GM21737 (cell line): Measurements from ENCODE around the gene BBIP1.
"Not testable (repeated sequence)": the region's sequence is repeated elsewhere in the genome, so short reads cannot be mapped to it uniquely, and the experiment has no call there.

Experiments used
- ATAC-seq: cut with Tn5 transposase; IDR thresholded peaks from one replicate; pipeline ENCODE4 v1.9.1; 2021; ENCODE audit warnings: mild to moderate bottlenecking, moderate library complexity; ENCODE audit not compliant: unreplicated experiment

BBIP1 gene

GRCh38 chr10:110923856-110924493 is 5.0 kb upstream of the BBIP1 start:
- no peak for ATAC-seq

DNA sequence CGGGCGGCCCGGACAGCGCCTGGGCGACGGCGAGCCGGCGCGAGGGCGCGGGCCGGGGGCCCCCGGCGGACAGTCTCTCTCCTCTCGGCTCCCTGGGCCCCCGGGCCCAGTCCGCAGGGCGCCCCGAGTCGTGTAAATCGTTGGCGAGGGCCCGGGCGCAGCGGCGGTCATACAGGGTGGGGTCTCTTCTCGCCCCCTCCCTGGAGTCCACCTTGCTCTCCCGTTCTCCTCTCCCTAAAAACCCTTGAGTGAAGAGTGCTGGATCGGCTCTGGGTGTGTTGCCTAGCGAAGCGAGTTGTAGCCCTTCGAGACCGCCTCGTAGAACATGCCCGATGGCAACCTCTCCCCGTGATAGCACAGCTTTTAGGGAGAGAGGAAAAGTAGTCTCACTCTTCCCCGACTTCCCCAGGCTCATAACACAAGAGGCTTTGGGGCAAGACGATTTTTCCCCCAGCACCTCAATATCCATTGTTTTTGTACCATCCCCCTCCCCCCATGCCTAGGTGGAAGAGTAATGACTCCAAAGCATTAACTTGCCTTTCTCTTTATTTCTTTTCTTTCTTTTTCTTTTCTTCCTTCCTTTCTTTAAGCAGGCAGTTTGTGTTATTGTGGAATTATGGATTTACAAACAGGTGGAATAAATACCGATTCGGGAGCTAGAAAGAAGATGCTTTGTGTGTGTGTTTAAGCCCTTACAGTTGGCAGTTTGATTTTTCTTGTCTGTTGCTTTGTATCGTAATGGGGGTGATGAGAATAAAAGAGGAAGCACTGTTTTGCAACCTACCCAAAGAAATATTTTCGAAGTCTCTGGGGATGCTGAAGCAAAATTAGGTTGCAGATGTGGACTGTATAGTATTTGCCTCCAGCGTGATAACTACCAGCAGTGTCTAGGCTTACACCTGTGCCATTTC is 1.2 kb upstream of the BBIP1 start:
- peak; percentile 22 for ATAC-seq

DNA sequence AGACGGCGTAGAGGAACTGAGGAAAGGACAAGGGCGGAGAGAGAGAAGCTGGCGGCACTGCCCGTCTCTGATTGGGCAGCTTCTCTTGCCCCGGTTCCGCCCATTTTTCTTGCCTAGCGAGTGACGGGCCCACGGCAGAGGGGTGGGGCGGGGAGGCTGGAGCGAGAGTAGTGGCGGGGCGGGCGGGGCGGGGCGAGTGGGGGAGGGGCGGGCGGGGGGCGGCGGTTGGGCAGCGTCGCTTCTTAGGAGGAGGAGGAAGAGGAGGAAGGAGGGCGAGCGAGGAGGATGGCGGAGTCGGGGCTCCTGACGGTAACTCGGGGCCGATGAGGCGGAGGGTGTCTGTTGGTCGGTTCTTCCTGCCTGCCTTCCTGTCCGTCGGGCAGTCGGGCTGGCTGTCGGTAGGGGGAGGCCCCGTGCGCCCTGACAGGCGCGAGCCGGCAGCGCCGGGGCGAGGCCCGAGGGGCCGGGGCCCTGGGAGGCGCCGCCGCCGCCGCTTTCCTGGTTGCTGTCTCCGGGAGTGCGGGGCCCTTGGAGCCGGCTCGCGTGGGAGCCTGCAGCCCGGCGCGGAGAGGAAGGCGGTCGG is 460 bp upstream of the BBIP1 start, which contains the start of gene SHOC2:
TSS of gene SHOC2 (plus strand) at position 256 of the 583 bp plus-strand sequence. CDS start 44,755 bp downstream, outside the sequence.
- ATAC-seq, result peak; percentile 82

DNA sequence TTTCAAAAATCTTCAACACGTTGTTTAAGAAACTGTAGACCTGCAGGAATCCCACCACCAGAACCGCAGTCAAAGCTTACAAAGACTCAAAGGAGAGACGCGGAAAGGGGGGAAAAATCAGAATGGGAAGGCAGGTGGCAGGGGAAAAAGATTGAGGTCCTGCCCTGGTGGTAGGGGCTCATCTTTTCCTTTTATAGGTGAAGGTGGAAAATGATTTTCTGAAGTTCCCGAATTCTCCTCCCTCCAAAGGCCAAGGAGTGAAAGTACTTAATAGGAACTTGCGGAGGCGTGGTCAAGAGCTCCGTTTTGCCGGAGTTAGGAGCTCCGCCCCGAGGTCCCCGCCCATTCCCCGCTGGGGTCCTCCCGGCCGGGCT is 724 bp downstream of the BBIP1 start:
- no peak for ATAC-seq

DNA sequence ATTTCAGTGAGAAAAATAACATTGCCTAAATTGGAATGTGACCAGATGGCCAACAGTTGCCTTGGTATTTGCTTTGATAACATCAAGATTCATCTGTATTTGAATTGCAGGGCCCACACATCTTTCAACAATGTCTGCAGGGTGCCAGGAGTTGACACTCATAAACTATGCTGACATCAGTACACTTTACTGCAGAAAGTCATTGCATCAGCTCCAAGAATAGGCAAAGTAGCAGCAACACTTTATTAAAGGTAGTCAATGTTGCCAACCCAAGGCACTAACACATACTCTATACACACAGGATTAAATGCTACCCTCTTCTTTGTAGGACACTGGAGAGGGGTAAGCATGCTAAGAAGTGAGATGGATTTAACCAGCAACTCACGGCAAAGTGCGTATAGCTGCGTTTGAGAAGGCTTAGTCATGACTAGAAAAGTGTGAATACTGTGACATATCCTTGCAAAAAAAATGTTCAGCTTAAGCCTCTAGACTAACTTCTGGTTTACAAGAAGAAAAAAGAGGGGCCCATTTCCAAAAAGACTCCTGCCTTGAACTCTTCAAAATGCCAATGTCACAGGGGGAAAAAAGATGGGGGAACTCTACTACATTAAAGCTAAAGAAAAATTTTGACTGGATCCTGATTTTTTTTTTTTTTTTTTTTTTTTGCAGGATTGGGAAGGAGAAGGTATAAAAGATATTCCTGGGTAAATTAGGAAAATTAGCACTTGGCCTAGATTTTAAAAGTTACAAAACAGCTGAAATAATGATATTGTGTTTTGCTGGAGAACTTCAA is 2.2 kb downstream of the BBIP1 start:
- ATAC-seq, result no peak

DNA sequence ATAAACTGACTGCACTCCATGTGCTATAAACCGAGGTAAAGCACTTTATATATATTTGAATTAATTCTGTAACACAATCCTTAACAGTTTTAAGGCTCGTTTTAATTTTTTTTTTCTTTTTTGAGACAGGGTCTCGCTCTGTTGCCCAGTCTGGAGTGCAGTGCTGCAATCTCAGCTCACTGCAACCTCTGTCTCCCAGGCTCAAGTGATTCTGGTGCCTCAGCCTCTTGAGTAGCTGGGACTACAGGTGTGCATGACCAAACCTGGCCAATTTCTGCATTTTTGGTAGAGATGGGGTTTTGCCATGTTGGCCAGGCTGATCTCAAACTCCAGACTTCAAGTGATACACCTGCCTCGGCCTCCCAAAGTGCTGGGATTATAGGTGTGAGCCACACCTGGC is 3.4 kb downstream of the BBIP1 start:
- ATAC-seq, result not testable (repeated sequence)

GRCh38 chr10:110915035-110915434 is 3.9 kb downstream of the BBIP1 start:
- no peak for ATAC-seq

- no peak for ATAC-seq
Measured at GRCh38 chr10:110914431-110914830, 4.5 kb downstream of the BBIP1 start.

- no peak for ATAC-seq
Measured at GRCh38 chr10:110912374-110912773, 6.6 kb downstream of the BBIP1 start.

GRCh38 chr10:110910138-110910537 is 8.8 kb downstream of the BBIP1 start:
- ATAC-seq, result no peak

GRCh38 chr10:110903280-110904278 is 15.4 kb downstream of the BBIP1 start:
- ATAC-seq, result no peak

DNA sequence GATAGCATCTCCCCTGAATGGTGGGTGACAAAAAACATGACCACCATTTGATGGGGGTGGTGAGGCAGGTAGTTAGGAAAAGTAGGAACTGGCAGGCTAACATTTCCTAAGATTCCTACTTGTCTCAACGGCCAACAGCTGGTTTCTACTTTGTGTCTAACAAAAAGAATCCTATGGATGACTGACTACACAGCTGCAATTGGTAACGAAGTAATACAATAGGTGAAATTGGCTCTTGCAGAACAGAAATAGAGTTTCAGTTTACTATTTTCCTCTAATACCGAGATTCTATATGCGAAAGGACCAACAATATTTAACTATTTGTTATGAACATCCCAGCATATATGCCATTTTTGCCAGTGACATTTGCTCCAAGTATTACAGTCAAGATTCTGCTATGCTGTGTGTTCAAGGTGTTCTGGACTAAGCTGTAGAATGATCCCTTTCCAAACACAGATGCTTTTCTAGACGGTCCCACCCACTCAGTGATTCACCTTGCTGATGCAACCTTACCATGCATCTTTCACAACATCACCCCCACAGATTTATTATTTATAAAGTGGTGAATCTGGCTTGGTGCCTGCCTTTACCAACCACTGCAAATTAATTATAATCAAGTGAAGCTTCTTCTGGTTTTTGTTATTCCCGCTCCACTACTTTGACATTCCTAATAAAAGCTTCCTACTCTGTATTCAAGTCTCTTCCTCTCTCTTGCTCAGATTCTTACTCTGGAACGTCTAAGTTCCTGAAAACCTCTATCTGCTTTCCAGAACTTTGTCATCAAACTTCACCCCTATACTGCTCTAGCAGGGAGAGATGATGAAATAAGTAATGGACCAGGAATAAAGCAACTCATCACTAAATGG is 16.8 kb downstream of the BBIP1 start:
- ATAC-seq, result no peak

DNA sequence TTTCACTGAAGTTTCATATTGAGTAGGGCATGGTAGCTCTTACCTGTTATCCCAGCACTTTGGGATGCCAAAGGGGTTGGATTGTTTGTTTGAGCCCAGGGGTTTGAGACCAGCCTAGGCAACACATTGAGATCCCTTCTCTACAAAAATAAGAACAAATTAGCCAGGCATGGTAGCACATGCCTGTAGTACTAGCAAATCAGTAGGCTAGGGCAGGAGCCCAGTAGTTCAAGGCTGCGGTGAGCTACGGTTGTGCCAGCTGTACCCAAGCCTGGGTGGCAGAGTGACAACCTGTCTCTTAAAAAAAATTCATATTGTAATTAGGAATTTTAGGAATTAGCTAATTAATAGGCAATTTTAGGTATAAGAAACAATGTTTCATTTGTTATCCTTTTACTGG is 18.0 kb downstream of the BBIP1 start:
- ATAC-seq, result no peak

DNA sequence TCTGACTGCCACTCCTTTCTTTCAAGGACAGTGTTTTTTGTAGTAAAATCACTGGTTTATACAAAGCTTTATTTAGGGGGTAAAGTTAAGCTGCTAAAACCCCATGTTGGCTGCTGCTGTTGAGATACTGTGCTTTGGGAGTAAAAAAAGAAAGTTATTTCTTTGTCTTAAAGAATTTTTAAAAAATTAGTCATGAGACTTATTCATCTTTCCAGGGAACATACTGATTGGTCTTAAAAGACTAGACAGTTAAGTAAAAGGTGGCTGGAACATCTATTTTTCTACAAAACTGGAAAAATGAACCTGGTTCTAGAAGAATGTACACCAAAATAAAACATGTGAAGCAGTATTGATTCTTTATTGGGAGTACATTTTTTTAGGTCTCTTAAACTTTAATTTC is 20.6 kb downstream of the BBIP1 start:
- no peak for ATAC-seq

DNA sequence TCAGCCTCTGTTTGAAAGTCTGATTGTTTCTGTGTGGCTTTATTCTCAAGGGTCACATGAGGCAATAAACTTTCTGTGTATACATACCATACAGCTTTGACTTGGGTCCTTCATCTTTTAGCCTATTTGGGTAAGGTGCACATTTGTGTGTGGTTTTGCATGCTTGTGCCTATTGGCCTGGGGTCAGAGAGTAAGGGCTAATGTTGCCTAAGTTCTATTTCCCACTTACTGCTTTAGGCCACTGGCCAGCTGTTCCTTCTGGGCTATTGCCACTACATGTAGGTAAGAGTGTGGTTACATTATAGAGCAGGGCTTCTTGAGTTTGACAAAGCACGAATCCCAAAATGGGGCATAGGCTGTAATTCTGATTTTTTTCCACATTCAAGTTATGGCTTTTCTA is 21.8 kb downstream of the BBIP1 start:
- ATAC-seq, result no peak

DNA sequence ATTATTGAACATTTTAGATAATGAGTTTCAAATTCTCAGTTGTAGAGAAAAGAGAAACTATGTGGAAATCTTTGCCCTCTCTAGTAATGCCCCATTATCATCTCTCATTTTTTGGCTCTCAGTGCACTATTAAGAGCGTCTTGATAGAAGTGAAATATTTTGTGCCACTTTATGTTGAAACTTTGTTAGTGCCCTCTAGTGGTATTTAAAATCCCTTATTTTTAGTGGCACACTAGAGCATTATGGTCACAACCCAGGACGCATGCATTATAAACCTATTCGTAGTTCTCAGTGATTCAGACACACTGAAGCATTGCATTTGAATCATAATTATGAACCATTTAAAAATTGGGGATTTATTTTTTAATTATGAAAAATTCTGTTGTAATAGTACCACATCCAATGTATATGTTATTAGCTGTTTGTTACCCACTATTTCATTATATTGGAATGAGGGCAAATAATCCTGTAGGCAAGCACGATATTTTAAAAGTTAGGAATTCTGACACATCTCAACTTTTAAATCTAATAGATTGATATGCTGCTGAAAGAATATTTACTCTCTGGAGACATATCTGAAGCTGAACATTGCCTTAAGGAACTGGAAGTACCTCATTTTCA is 25.3 kb downstream of the BBIP1 start:
- no peak for ATAC-seq

- ATAC-seq, result no peak
Measured at GRCh38 chr10:110892602-110893288, 26.2 kb downstream of the BBIP1 start.

DNA sequence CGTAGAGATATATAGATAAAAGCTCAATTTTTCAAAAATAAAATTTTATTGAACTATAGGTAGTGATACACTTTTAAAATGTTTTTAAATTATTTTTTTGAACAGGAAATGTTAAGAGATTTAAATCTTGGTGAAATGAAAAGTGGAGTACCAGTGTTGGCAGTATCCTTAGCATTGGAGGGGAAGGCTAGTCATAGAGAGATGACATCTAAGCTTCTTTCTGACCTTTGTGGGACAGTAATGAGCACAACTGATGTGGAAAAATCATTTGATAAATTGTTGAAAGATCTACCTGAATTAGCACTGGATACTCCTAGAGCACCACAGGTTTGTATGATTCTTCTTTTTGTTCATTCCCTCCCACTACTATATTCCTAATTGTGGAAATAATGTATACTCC is 31.4 kb downstream of the BBIP1 start:
- ATAC-seq, result no peak
